AG09319 (cell line): ENCODE results near the gene GRIA3.

ENCODE experiments used
- DNase-seq: peaks from one replicate; pipeline ENCODE4 v3.0.0-alpha.2; 2010; ENCODE audit warnings: low read depth; ENCODE audit errors: extremely low read depth
- CTCF ChIP-seq: IDR thresholded peaks from 2 replicates; pipeline ENCODE4 v1.5.1; 2011; ENCODE audit warnings: low read depth, mild to moderate bottlenecking, inconsistent platforms, low read length, moderate library complexity

GRIA3 gene

GRCh38 chrX:123175366-123176122, 8.5 kb upstream of the GRIA3 start:
- TF ChIP-seq CTCF: no peak
- DNase-seq: no peak

- DNase-seq: no peak
- no peak for TF ChIP-seq CTCF
Measured at GRCh38 chrX:123181233-123181914, 2.7 kb upstream of the GRIA3 start.

GRCh38 chrX:123184866-123185276, 793 bp downstream of the GRIA3 start:
- no peak for DNase-seq
- no peak for TF ChIP-seq CTCF

GRCh38 chrX:123185721-123186120, 1.6 kb downstream of the GRIA3 start:
- no peak for TF ChIP-seq CTCF
- no peak for DNase-seq

- no peak for TF ChIP-seq CTCF
- no peak for DNase-seq
Measured at GRCh38 chrX:123186801-123187200, 2.7 kb downstream of the GRIA3 start.

GRCh38 chrX:123188081-123188480, 4.0 kb downstream of the GRIA3 start:
- no peak for TF ChIP-seq CTCF
- DNase-seq: no peak

GRCh38 chrX:123189338-123189737, 5.3 kb downstream of the GRIA3 start:
- no peak for TF ChIP-seq CTCF
- DNase-seq: no peak
